Hippocampal formation (tissue), 2 donors: ENCODE measurements around the gene DUSP28.
"Not testable (repeated sequence)": the region's sequence is repeated elsewhere in the genome, so short reads cannot be mapped to it uniquely, and the experiment has no call there.

Source experiments
- DNase-seq, 2 donors: peaks; one replicate each; lab custom pipeline; 2025; lab: John Stamatoyannopoulos, UW

The DUSP28 gene

GRCh38 chr2:240527153-240527750, 32.9 kb upstream of the DUSP28 start:
- no peak for DNase-seq

- DNase-seq = no peak
Observed at GRCh38 chr2:240528406-240529040, 31.6 kb upstream of the DUSP28 start.

GRCh38 chr2:240529344-240529999, 30.7 kb upstream of the DUSP28 start:
- DNase-seq = no peak

- DNase-seq = no peak
Observed at GRCh38 chr2:240530181-240530580, 30.0 kb upstream of the DUSP28 start.

GRCh38 chr2:240531038-240531437, 29.1 kb upstream of the DUSP28 start:
- no peak for DNase-seq

- no peak for DNase-seq
Observed at GRCh38 chr2:240532031-240532775, 28.0 kb upstream of the DUSP28 start.

GRCh38 chr2:240538031-240538780, 22.0 kb upstream of the DUSP28 start:
- DNase-seq = no peak

GRCh38 chr2:240539101-240539500, 21.1 kb upstream of the DUSP28 start:
- DNase-seq = not testable (repeated sequence)

GRCh38 chr2:240539906-240540305, 20.3 kb upstream of the DUSP28 start:
- DNase-seq = no peak

GRCh38 chr2:240551288-240551687, 8.9 kb upstream of the DUSP28 start:
- no peak for DNase-seq

- no peak for DNase-seq
Observed at GRCh38 chr2:240551811-240552210, 8.3 kb upstream of the DUSP28 start.

GRCh38 chr2:240553956-240554480, 6.1 kb upstream of the DUSP28 start:
- no peak for DNase-seq

GRCh38 chr2:240554767-240555493, 5.2 kb upstream of the DUSP28 start:
- DNase-seq = no peak

- no peak for DNase-seq
Observed at GRCh38 chr2:240555541-240556250, 4.5 kb upstream of the DUSP28 start.

GRCh38 chr2:240556553-240557100, 3.5 kb upstream of the DUSP28 start:
- DNase-seq = no peak

GRCh38 chr2:240557101-240557751, 2.9 kb upstream of the DUSP28 start:
- DNase-seq = no peak

- DNase-seq = peak; percentile 18 to 40
Observed at GRCh38 chr2:240557808-240558207, 2.3 kb upstream of the DUSP28 start, which contains the start of gene ANKMY1. TSS of gene ANKMY1 (minus strand) at chr2:240557988. CDS start at chr2:240557335, 653 bp downstream.

GRCh38 chr2:240558236-240558761, 1.9 kb upstream of the DUSP28 start:
- DNase-seq = no peak

GRCh38 chr2:240559286-240559685, 871 bp upstream of the DUSP28 start:
- DNase-seq = no peak
